Measurements from ENCODE around the gene TMEM272.

TMEM272 gene

DNA sequence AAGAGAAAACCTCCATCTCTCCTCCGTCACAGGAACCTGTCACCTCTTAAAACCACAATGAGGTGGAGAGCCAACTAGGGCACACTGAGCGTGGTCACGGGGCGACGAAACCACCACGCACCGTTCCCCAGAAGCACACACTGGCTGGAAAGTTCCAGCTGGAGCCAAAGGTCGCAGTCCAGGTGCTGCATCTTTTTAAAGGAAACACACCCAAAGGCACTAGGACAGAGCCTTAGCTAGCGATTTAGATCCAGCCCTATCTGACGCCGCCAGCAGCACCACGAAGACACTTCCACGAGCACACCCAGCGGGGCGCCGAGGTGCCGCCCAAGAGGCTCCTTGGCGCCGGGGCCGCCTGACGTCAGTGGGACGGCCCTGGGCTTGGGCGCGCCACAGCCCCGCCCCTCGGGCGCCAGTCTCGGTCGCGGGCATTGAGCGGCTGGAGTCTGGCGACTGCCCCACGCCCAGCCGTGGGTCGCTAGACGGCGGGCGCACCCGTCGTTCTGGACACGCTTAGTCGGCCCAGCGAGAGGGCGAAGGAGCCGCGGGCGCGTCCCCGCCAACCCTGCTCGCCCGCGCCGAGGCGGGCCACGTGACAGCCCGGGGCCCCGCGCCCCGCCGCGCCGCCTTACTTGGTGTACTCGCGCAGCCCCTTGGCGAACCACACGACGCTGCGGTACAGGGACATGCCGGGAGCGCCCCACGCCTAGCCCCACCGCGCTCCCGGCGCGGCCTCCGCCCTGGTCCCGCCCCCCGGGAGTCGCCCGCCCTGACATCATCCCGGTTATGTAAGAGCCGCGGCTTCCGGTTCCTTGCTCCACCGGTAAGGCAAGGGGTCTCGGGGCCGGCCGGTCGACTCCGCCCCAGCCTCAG, 41.3 kb downstream of the TMEM272 start, which contains the start of gene DHRS12:
DHRS12 (minus strand) TSS at position 742 of the 873 bp plus-strand sequence. CDS start 4,504 bp downstream, outside the sequence.
- FAIRE-seq: no peak

DNA sequence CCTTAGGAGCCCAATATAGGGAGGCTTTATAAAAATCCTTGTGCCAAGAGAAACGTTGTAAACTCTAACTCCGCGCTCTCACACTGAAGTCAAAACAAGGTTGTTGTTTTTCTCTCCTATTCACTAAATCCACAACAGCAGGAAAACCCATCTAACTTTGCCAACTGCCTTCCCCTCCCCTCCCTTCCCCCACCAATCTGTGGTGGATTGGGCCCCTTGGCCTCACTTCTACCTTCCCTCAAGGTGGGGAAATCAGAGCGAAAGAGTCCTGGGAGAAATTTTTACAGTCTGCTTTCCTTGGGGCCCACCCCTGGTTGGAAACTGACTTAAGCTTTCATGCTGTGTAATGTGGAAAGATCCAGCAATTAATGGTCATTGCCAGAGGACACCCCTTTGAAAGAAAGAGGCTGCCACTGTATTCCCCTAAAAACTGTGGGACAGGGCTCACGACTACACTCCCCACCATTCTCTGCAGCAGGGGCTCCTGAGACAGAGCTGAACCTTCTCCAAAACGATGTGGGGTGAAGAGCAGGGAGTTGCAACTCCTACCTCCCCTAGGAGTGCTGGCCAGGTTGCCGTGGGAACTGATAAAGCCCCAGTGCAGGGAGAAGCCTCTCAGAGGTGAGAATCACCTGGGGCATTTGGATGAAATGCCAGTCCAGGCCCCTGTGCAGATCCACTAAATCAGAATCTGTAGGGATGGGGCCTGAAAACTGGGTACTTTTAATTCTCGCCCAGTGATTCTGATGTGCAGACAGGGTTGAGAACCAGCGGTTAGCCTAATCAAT, 42.2 kb downstream of the TMEM272 start:
- no peak for FAIRE-seq

- no peak for FAIRE-seq
Measured at GRCh38 chr13:51801631-51802099, 43.3 kb downstream of the TMEM272 start.

DNA sequence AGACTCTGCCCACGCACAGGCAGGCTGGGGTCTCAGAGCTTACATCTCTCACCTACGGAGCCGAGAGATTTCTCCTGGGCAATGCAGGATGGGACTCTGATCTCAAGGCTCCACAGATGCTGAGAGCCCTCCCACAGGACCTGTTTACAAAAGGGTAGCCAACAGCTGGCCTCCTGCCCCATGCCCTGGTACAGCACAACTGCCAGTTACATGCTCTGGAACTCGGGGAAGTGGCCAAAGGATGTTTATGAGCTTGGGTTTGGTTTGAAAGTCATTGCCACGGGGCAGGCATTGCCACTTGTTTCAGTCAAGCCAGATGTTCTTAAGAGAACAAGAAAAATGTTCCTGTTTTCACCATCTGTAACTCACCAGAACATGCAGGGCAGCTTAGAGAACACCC, 44.5 kb downstream of the TMEM272 start:
- no peak for FAIRE-seq

DNA sequence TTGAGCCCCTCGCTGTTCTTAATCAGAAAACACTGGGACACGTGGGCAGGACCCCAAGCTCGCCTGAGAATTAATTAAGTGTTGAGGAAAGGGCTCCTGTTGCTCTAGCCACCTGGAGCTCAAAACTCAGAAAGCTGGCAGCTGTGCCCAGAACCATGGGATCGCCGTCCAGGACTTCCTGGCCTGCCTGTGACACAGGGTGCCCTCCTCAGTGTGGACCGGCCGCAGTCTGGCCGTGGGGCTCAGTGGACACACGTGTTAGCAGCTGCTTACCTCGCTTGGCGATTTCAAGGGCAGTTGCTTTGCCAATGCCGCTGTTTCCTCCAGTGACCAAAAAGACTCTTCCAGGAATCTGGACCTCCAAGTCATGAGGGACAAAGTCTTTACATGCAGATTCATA, 45.7 kb downstream of the TMEM272 start:
- FAIRE-seq: no peak

GRCh38 chr13:51797664-51798488, 47.1 kb downstream of the TMEM272 start:
- FAIRE-seq: no peak

- FAIRE-seq: no peak
Measured at GRCh38 chr13:51796546-51796945, 48.4 kb downstream of the TMEM272 start.

DNA sequence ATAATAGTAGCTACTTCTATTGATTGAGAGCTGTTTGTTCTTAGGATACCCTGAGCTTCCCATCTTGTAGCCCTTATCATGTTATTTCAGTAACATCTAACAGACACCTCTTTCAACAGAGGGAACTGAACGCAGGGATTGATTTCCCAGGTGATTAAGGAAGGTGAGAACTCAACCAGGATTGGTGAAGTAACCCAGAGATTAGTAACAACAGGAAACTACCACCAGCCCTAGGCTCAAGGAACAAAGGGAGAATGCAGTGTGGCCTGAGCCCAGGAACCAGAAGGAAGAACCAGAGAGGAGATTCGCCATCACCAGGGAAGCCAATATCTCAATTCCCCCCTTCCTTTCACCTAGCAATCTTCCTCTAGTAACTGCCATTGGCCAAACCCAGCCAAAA, 49.6 kb downstream of the TMEM272 start:
- FAIRE-seq: no peak

- FAIRE-seq: no peak
Measured at GRCh38 chr13:51794964-51795363, 50.0 kb downstream of the TMEM272 start.

- FAIRE-seq: no peak
Measured at GRCh38 chr13:51793570-51794271, 51.3 kb downstream of the TMEM272 start.

- no peak for FAIRE-seq
Measured at GRCh38 chr13:51786425-51787265, 58.3 kb downstream of the TMEM272 start.

GRCh38 chr13:51785712-51786424, 59.1 kb downstream of the TMEM272 start:
- no peak for FAIRE-seq

- FAIRE-seq: no peak
Measured at GRCh38 chr13:51784097-51784496, 60.9 kb downstream of the TMEM272 start.

DNA sequence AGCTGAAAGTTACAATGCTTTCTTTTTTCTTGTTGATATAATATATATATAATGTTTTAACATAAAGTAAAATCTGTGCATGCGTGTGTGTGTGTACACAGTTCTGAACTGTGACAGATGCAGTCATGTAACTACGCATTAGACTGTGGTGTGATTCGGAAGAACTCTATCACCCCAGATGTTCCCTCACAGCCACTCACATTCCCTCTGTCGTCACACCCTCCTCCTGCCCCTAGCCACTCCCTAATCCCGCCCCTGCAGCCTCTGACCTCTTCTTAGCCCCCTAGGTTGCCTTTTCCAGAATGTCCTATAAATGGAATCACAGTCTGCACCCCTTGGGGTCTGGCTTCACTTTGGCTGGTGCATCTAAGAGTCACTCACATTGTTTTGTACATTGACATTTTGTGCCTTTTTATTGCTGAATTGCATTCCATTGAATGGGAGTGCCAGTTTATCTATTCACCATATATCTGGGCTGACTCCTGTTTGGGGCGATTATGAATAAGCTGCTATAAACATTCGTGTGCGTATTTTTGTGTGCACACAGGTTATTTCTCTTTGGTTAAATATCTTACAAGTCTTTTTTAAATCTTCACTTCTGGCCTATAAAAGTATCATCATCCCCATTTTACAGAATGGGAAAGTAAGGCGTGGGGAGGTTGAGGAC, 61.4 kb downstream of the TMEM272 start:
- no peak for FAIRE-seq

DNA sequence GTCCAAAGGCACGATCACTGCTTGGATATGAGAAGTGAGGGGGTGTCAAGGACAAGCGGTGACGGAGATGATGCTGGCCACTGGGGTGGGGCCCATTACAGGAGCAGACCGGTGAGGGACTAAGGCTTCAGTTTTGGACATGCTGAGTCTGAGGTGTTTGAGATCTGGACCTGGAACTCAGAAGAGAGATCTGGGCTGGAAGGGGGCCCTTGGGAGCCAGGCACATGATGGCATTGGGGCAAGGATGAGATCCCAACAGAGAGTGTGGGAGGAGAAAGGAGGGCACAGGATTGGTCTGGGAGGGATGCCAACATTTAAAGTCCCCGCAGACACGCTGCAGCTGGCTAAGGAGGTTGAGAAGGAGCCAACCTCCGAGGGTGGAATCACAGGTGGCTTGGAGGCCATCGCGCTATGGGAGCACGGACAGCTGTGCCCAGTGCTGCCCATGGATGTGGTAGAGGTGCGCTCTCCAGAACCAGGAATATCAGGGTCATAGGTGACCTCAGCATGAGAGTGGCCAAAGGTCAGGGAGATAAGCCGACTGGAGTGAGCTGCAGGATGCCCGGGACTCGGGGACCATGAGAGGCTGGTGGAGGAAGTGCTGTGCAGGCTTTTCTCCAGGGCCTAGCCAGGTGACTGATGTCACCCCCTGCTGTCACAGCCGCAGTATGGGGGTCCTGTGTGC, 62.8 kb downstream of the TMEM272 start:
- no peak for FAIRE-seq

GRCh38 chr13:51781246-51782022, 63.5 kb downstream of the TMEM272 start:
- no peak for FAIRE-seq

- no peak for FAIRE-seq
Measured at GRCh38 chr13:51780099-51780498, 64.9 kb downstream of the TMEM272 start.

GRCh38 chr13:51778392-51778791, 66.6 kb downstream of the TMEM272 start:
- no peak for FAIRE-seq

GRCh38 chr13:51777921-51778320, 67.1 kb downstream of the TMEM272 start:
- no peak for FAIRE-seq

All from TTC549 (cell line).